Ascending aorta (tissue), 2 donors: ENCODE data around the gene GRIN2C. TPM values are rescaled to one million over a fixed set of nuclear protein-coding genes. Genes with fewer than 3 reads are reported as not detected.
A peak's percentile ranks its signal among the peaks of the same experiment; 100 is the strongest.

ENCODE experiments used
- DNase-seq, 2 donors: peaks; one replicate each; pipeline ENCODE4 v3.0.0-alpha.2; 2019; ENCODE audit warnings: low spot score in 2 of 2
- H3K27ac ChIP-seq, 2 donors: fragments of 200-600 bp; sonication (generic); one replicate each; pipeline ENCODE4 v1.5.1; 2016 to 2017; ENCODE audit warnings: mild to moderate bottlenecking in 1 of 2
- H3K27me3 ChIP-seq: fragments of 200-600 bp; sonication (generic); one replicate; pipeline ENCODE4 v1.5.1; 2017
- H3K36me3 ChIP-seq, 2 donors: fragments of 200-600 bp; sonication (generic); one replicate each; pipeline ENCODE4 v1.5.1; 2016
- H3K4me1 ChIP-seq, 2 donors: fragments of 200-600 bp; sonication (generic); one replicate each; pipeline ENCODE4 v1.5.1; 2016 to 2017; ENCODE audit warnings: mild to moderate bottlenecking in 1 of 2
- H3K4me3 ChIP-seq, 2 donors: fragments of 200-600 bp; sonication (generic); one replicate each; pipeline ENCODE4 v1.5.1; 2016 to 2017; ENCODE audit warnings: mild to moderate bottlenecking in 1 of 2
- H3K9me3 ChIP-seq, 2 donors: fragments of 200-600 bp; sonication (generic); one replicate each; pipeline ENCODE4 v1.5.1; 2016
- CTCF ChIP-seq, 3 experiments: fragments of 200-600 bp in 2 of 3; fragments of 450-650 bp in 1 of 3; sonication (generic) in 2 of 3; IDR thresholded peaks; one replicate each; pipeline ENCODE4 v1.5.1; 2016 to 2019; ENCODE audit warnings: antibody characterized with exemption in 3 of 3, mild to moderate bottlenecking in 1 of 3, moderate library complexity in 1 of 3
- intact Hi-C: fragments of 100-400 bp; cut with DNase I; formaldehyde crosslinking; loops from one replicate; pipeline ENCODE4 v1.15.1; 2023
- total RNA-seq: library from RNA; depleted of rRNA; stranded (reverse); fragments of >200 nt; gene quantifications from one replicate; pipeline ENCODE4 v1.1.0, GENCODE V29; 2016

The GRIN2C gene
- total RNA-seq, 1 donor from 2014 or later: not detected

- Histone ChIP-seq H3K27me3 (peaks cover 13% of the 10 kb centered on the region), H3K4me1 (no peaks in the 10 kb centered on the region), H3K4me3 (peak overlapping the region in 1 of 2 donors; percentile 5), H3K9me3 (no peaks in the 10 kb centered on the region), H3K36me3 (no peaks in the 10 kb centered on the region), H3K27ac (no peak overlapping the region)
- intact Hi-C loops: no loop called here
- DNase-seq: no peak
- no peak for TF ChIP-seq CTCF (IDR thresholded peaks at IDR 0.05)
These were observed 8.0 kb downstream of the GRIN2C start for GRCh38 chr17:74851612-74852236.

- H3K27me3 ChIP-seq: peaks cover 13% of the 10 kb centered on the region
- no peaks in the 10 kb centered on the region for H3K36me3 ChIP-seq
- no peak overlapping the region for H3K27ac ChIP-seq
- no peaks in the 10 kb centered on the region for H3K4me1 ChIP-seq
- DNase-seq: no peak
- no peaks in the 10 kb centered on the region for H3K9me3 ChIP-seq
- intact Hi-C loops: no loop called here
- TF ChIP-seq CTCF (IDR thresholded peaks at IDR 0.05): no peak
- H3K4me3 ChIP-seq: no peak overlapping the region
These were observed 8.8 kb downstream of the GRIN2C start for GRCh38 chr17:74850914-74851313.

GRCh38 chr17:74850310-74850709, 9.4 kb downstream of the GRIN2C start:
- no peak for DNase-seq
- Histone ChIP-seq H3K36me3 (no peaks in the 10 kb centered on the region), H3K4me3 (no peak overlapping the region), H3K27me3 (peaks cover 13% of the 10 kb centered on the region), H3K27ac (no peak overlapping the region), H3K9me3 (no peaks in the 10 kb centered on the region), H3K4me1 (no peaks in the 10 kb centered on the region)
- intact Hi-C loops: no loop called here
- TF ChIP-seq CTCF (IDR thresholded peaks at IDR 0.05): no peak

- H3K4me1 ChIP-seq: no peaks in the 10 kb centered on the region
- intact Hi-C loops: no loop called here
- no peak overlapping the region for H3K27ac ChIP-seq
- H3K4me3 ChIP-seq: no peak overlapping the region
- H3K27me3 ChIP-seq: peaks cover 13% of the 10 kb centered on the region
- H3K36me3 ChIP-seq: no peaks in the 10 kb centered on the region
- no peaks in the 10 kb centered on the region for H3K9me3 ChIP-seq
- no peak for TF ChIP-seq CTCF (IDR thresholded peaks at IDR 0.05)
- no peak for DNase-seq
These were observed 10.9 kb downstream of the GRIN2C start for GRCh38 chr17:74848656-74849399.

- Histone ChIP-seq H3K27ac (no peak overlapping the region), H3K4me3 (no peak overlapping the region), H3K4me1 (peaks cover 0 to 6% of the 10 kb centered on the region in 2 donors), H3K36me3 (no peaks in the 10 kb centered on the region), H3K9me3 (no peaks in the 10 kb centered on the region), H3K27me3 (peaks cover 2% of the 10 kb centered on the region)
- DNase-seq: no peak
- no peak for TF ChIP-seq CTCF (IDR thresholded peaks at IDR 0.05)
- intact Hi-C loops: no loop called here
These were observed 13.1 kb downstream of the GRIN2C start for GRCh38 chr17:74846621-74847020.
